Prostate gland (tissue), 2 donors: ENCODE data around the gene NNAT.
A peak's percentile ranks its signal among the peaks of the same experiment; 100 is the strongest.

Experiments used
- CTCF ChIP-seq, 4 experiments: fragments of 200-600 bp in 2 of 4; fragments of 450-650 bp in 2 of 4; sonication (generic) in 2 of 4; IDR thresholded peaks; 1 replicate in 3 of 4; 2 replicates in 1 of 4; pipeline ENCODE4 v1.5.1; 2016 to 2019; ENCODE audit warnings: antibody characterized with exemption in 4 of 4, mild to moderate bottlenecking in 2 of 4, moderate library complexity in 2 of 4
- POLR2A ChIP-seq: fragments of 450-650 bp; IDR thresholded peaks from one replicate; pipeline ENCODE4 v1.6.1; 2016; ENCODE audit warnings: antibody characterized with exemption, mild to moderate bottlenecking
- POLR2AphosphoS5 ChIP-seq: sonication (generic); formaldehyde crosslinking; IDR thresholded peaks from one replicate; pipeline ENCODE4 v1.6.1; 2017; ENCODE audit warnings: antibody characterized with exemption

- TF ChIP-seq POLR2AphosphoS5 (peak; percentile 86), CTCF (IDR thresholded peaks at IDR 0.05) (no peak), POLR2A (peak; percentile 86)
Measured at GRCh38 chr20:37527638-37528445, 6.8 kb downstream of the NNAT start, which contains the start of gene BLCAP.
